SK-N-DZ (cell line): ENCODE data around the gene OR13C8.

Experiments
- DNase-seq: peaks from one replicate; pipeline ENCODE4 v3.0.0-alpha.2; 2015; ENCODE audit warnings: low spot score

Gene OR13C8

DNA sequence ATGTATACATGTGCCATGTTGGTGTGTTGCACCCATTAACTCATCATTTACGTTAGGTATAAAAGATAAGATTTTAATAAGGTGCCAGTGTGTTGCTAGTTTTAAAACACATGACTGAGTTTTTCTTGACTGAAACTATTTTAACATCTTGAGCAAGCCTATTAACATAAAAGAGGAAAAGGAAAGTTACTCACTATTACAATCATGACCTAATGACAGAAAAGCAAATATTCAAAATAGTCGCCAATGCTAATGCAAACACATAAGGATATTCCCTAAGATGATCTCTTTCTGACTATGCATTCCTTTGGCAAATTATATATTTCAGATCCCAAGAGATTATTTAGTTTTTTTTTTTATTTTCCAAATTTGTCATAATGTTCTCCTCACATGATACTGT is 42.2 kb downstream of the OR13C8 start:
- no peak for DNase-seq

GRCh38 chr9:104617418-104617817 is 48.5 kb downstream of the OR13C8 start:
- no peak for DNase-seq

GRCh38 chr9:104618104-104618503 is 49.1 kb downstream of the OR13C8 start, which contains the start of gene OR13C9:
Gene OR13C9, minus strand, starts transcription at chr9:104618204. Its CDS starts 0 bp downstream, at chr9:104618204.
- no peak for DNase-seq
